Erythroblast (primary cell): ENCODE data around the gene UBE2H.

Experiments used
- GATA1 ChIP-seq: IDR thresholded peaks from 2 replicates; pipeline ENCODE4 v1.6.1; 2011; ENCODE audit warnings: low read depth, mild to moderate bottlenecking, control low read depth, low read length, moderate library complexity
- POLR2A ChIP-seq: IDR thresholded peaks from 2 replicates; pipeline ENCODE4 v1.6.1; 2011; ENCODE audit warnings: mild to moderate bottlenecking, low read length

DNA sequence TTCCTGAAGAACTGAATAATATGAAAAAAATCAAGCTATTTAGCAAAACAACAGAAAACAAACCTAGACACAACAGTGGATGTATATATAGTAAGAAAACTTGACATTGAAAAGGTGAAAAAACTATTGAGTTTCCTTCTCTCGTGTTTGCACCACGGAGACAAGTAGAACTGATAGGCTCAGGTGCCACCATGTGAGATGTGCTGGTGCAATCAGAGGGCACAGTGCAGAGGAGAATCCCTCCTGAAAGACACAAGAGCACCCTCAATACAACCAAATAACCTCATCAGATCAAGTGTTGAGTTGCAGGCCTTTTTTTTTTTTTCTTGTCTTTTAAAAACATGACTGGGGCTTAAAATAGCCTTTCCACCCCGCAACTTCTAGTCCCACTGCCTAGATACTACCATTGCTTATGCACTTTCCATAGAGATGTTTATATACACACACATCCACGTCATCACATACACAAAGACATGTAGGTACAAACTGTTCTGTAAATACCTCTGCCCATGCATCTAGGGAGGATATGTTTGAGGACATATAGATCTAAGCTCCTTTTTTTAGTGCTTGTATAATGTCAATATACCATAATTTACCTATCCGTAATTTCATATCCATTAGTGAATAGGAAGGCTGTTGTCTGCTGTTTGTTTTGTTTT lies 54.1 kb downstream of the UBE2H start:
- TF ChIP-seq POLR2A (no peak), GATA1 (no peak)
